NCI-H2171 treated with DMSO at 0.1 percent for 48 hours (cell line): Measurements from ENCODE around the gene AQR.
"Not testable (repeated sequence)": the region's sequence is repeated elsewhere in the genome, so short reads cannot be mapped to it uniquely, and the experiment has no call there.

Experiments used
- DNase-seq: peaks from one replicate; lab custom pipeline; 2025; lab: John Stamatoyannopoulos, UW

AQR gene

GRCh38 chr15:34952481-34952880, 17.1 kb downstream of the AQR start:
- DNase-seq: no peak

DNA sequence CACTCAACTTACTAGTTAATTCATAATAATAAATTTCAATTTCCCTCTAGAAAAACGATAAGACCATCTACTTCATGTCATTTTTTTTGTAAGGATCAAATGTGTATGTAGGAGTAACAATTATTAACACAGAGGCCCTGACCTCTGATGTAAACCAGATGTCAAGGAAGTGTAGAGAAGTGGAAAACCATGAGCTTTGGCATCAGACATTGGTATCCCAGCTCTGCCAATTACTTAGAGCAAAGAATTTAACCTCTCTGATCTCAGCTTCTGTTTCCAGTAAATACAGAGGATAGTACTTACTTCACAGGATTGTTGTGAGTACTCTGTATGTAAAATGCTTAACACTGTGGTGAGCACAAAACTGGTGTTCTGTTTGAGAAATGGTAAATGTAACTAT, 17.5 kb downstream of the AQR start:
- DNase-seq: no peak

DNA sequence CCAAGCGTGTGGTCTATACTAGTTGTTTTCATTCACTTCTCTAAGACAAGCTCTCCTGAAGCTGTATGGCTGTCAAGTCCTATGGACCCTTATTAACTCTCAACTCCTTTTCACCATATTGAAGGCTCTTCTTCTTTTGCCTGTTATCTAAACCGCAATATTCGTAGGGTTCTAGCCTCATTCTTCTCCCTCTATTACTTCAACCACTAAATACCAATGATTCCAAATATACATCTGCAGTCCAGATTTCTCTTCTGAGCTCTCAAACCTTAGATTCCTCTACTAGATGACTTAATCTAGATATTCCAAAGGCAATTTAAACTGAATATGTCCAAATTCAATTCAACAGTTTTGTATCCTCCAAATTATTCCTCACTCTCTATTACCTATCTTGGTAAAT, 24.6 kb downstream of the AQR start:
- DNase-seq: no peak

- no peak for DNase-seq
Measured at GRCh38 chr15:34943711-34944110, 25.8 kb downstream of the AQR start.

- DNase-seq: not testable (repeated sequence)
Measured at GRCh38 chr15:34943264-34943663, 26.3 kb downstream of the AQR start.

GRCh38 chr15:34942363-34942762, 27.2 kb downstream of the AQR start:
- no peak for DNase-seq

- no peak for DNase-seq
Measured at GRCh38 chr15:34941831-34942230, 27.7 kb downstream of the AQR start.

DNA sequence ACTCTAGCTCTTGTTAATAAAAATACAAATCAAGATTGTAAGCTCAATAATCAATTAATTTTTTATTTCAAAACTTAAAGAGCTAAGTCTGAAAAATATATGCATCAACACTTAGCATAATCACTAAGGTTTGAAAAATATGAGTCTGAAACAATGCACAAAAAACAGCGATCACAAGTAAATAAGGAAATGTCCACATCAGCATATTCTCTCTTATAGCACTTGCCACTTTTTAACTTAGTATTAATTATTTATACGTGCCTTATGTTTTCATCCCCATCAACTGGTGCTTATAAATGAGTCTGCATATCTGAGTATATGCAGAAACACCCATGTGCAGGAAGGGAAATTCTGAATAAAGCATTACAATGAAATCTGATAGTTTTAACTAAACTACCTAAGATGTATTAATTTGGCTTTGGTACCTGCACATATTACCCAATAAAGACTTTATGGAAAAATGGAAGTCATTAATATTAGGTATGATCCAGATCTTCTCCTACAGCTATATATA, 28.3 kb downstream of the AQR start:
- DNase-seq: no peak

DNA sequence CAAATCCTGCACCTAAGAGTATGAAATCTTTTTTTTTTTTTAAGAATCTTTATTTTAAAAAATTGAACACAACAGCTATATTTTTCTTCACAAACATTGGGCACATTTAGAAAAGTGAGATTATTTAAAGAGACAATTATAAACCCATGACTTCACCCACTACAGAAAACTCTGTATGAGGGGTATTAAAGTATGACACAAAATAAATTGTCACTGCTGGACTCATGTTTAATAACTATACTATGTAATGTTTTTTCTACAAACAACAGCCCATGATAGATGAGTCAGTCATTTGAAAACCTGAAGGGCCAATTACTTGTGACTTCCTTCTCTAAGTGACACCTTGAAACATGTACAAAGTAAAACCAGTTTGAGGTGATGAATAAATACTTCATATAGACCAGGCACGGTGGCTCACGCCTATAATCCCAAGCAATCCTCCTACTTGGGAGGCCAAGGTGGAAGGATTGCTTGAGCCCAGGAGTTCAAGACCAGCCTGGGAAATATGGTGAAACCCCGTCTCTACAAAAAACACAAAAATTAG, 36.0 kb downstream of the AQR start:
- DNase-seq: no peak

GRCh38 chr15:34928349-34928748, 41.2 kb downstream of the AQR start:
- DNase-seq: not testable (repeated sequence)

- DNase-seq: peak; percentile 51
Measured at GRCh38 chr15:34927726-34928125, 41.8 kb downstream of the AQR start.

GRCh38 chr15:34914317-34914716, 55.2 kb downstream of the AQR start:
- no peak for DNase-seq

DNA sequence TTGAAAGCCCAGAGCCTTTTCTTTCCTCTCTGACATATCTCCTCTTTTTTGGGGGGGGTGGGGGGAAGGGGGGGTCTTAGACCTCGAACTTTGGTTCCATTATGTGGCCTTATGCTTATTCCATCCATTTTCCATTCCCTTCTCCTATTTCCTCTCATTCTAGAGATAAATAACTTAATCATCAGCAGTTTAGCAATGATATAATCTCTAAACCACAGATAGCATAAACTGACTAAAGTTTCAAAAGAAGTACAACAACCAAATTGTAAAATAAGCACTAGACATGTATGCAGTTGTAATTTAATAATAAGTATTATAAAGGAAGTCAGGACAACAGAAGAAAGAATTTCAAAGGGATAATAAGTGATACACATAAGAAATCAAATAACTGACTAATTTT, 64.5 kb downstream of the AQR start:
- no peak for DNase-seq

- no peak for DNase-seq
Measured at GRCh38 chr15:34904527-34904926, 65.0 kb downstream of the AQR start.

GRCh38 chr15:34900748-34901147, 68.8 kb downstream of the AQR start:
- DNase-seq: no peak

DNA sequence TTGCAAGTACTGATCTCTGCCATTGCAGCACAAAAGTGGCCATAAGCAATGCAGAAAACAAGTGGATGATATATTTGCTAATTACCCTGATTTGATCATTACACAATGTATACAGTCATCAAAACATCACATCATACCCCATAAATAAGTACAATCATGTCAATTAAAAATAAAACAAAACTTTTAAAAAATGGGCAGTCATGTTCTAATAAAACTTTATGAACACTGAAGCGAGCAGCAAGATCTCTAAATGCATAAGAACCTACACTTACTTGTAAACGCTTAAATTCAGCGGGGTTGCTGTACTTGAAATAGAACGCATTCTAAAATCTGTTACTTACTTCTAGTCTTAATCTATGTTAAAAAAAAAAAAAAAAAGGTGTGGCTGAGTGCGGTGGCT, 73.4 kb downstream of the AQR start:
- no peak for DNase-seq

GRCh38 chr15:34893967-34894366, 75.6 kb downstream of the AQR start:
- no peak for DNase-seq

GRCh38 chr15:34892963-34893591, 76.5 kb downstream of the AQR start:
- no peak for DNase-seq

DNA sequence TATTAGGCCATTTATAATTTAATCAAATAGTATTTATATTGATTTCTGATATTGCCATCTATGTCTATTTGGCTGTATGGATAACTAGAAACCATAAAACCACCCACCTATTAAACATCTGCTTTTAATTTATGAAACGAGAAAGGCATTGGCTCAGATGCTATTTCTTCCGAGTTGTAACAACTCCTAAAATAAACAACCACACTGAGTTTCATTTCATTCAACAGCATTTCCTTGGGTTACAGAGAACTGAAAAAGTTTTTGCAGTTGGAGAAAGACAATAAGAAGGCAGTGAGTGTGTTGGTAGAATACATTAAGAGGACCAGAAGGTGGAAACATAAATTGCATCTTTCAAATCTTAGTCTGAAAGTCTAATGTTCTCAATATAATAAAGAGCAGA, 79.1 kb downstream of the AQR start:
- no peak for DNase-seq

GRCh38 chr15:34889476-34889875, 80.1 kb downstream of the AQR start:
- DNase-seq: no peak

DNA sequence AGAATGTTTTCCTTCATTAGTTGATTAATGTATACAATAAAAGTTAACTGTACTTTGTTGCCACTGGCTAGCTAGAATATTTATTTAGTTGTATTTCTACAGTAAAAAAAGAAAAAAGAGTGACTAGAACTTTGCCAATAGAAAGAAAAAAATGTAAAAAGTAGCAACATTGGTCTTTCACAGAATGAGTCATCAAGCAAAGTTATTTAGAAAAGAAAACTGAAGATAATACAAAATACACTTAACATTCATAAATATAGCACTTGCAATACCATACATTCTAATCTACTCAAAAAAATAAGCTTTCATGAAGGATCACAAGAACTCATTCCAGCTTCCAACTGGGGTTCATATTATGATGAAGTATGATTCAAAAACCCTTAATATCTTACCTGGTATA, 83.4 kb downstream of the AQR start:
- no peak for DNase-seq

DNA sequence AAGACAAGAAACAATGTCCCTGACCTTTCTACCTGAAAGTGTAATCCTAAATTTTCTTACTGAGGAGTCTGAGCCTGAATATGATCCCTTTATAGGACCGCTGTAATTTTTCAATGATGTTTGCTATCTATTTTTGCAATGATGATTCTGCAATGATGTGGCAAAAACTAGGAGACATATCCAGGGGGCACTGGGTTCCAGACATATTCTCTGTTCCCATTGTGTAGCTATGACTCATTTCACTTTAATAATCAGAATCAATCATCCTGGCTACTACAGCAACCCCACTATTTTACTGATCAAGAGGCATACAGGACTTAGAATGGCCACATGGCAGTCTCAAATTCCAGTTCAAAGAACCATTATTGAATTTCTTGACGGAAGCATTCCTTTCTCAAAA, 85.9 kb downstream of the AQR start:
- no peak for DNase-seq

- DNase-seq: no peak
Measured at GRCh38 chr15:34883042-34883441, 86.5 kb downstream of the AQR start.

GRCh38 chr15:34879107-34879506, 90.4 kb downstream of the AQR start:
- no peak for DNase-seq
